ENCODE data around the gene TTC28.
"Not testable (repeated sequence)": the region's sequence is repeated elsewhere in the genome, so short reads cannot be mapped to it uniquely, and the experiment has no call there.

TTC28 gene

GRCh38 chr22:28232204-28232603, 447.4 kb downstream of the TTC28 start:
- DNase-seq (ENCODE audit: low read depth, low spot score): no peak

- DNase-seq (ENCODE audit: low read depth, low spot score): peak; percentile 61
Observed at GRCh38 chr22:28231441-28231840, 448.2 kb downstream of the TTC28 start.

- no peak for DNase-seq (ENCODE audit: low read depth, low spot score)
Observed at GRCh38 chr22:28230671-28231070, 449.0 kb downstream of the TTC28 start.

- no peak for DNase-seq (ENCODE audit: low read depth, low spot score)
Observed at GRCh38 chr22:28229566-28230485, 449.8 kb downstream of the TTC28 start.

GRCh38 chr22:28223826-28224225, 455.8 kb downstream of the TTC28 start:
- no peak for DNase-seq (ENCODE audit: low read depth, low spot score)

- DNase-seq (ENCODE audit: low read depth, low spot score): peak; percentile 45
Observed at GRCh38 chr22:28222976-28223745, 456.5 kb downstream of the TTC28 start.

- no peak for DNase-seq (ENCODE audit: low read depth, low spot score)
Observed at GRCh38 chr22:28222571-28222970, 457.1 kb downstream of the TTC28 start.

GRCh38 chr22:28222052-28222451, 457.6 kb downstream of the TTC28 start:
- no peak for DNase-seq (ENCODE audit: low read depth, low spot score)

- DNase-seq (ENCODE audit: low read depth, low spot score): no peak
Observed at GRCh38 chr22:28220626-28221363, 458.8 kb downstream of the TTC28 start.

- DNase-seq (ENCODE audit: low read depth, low spot score): no peak
Observed at GRCh38 chr22:28217277-28217676, 462.4 kb downstream of the TTC28 start.

GRCh38 chr22:28214750-28215149, 464.9 kb downstream of the TTC28 start:
- not testable (repeated sequence) for DNase-seq (ENCODE audit: low read depth, low spot score)

- not testable (repeated sequence) for DNase-seq (ENCODE audit: low read depth, low spot score)
Observed at GRCh38 chr22:28209457-28209856, 470.2 kb downstream of the TTC28 start.

- DNase-seq (ENCODE audit: low read depth, low spot score): no peak
Observed at GRCh38 chr22:28208787-28209186, 470.9 kb downstream of the TTC28 start.

- DNase-seq (ENCODE audit: low read depth, low spot score): no peak
Observed at GRCh38 chr22:28208036-28208435, 471.6 kb downstream of the TTC28 start.

- no peak for DNase-seq (ENCODE audit: low read depth, low spot score)
Observed at GRCh38 chr22:28207281-28208030, 472.2 kb downstream of the TTC28 start.

- DNase-seq (ENCODE audit: low read depth, low spot score): no peak
Observed at GRCh38 chr22:28205926-28206325, 473.7 kb downstream of the TTC28 start.

- DNase-seq (ENCODE audit: low read depth, low spot score): no peak
Observed at GRCh38 chr22:28204382-28204781, 475.3 kb downstream of the TTC28 start.

- no peak for DNase-seq (ENCODE audit: low read depth, low spot score)
Observed at GRCh38 chr22:28203286-28203685, 476.4 kb downstream of the TTC28 start.

- DNase-seq (ENCODE audit: low read depth, low spot score): no peak
Observed at GRCh38 chr22:28198692-28199091, 480.9 kb downstream of the TTC28 start.

GRCh38 chr22:28191571-28191970, 488.1 kb downstream of the TTC28 start:
- not testable (repeated sequence) for DNase-seq (ENCODE audit: low read depth, low spot score)

- no peak for DNase-seq (ENCODE audit: low read depth, low spot score)
Observed at GRCh38 chr22:28188178-28188879, 491.3 kb downstream of the TTC28 start.
